NCI-H226 (cell line): ENCODE results near the gene IGFN1.

Source experiments
- DNase-seq: peaks from one replicate; pipeline ENCODE4 v3.0.0-alpha.2; 2015

IGFN1 gene

GRCh38 chr1:201164645-201165044 is 26.0 kb upstream of the IGFN1 start:
- DNase-seq = no peak

GRCh38 chr1:201167041-201167991 is 23.3 kb upstream of the IGFN1 start:
- no peak for DNase-seq

GRCh38 chr1:201169203-201169602 is 21.4 kb upstream of the IGFN1 start:
- no peak for DNase-seq

- DNase-seq = no peak
Observed at GRCh38 chr1:201169971-201170532, 20.6 kb upstream of the IGFN1 start.

GRCh38 chr1:201170533-201171062 is 20.0 kb upstream of the IGFN1 start:
- peak; percentile 94 for DNase-seq

GRCh38 chr1:201171063-201172036 is 19.3 kb upstream of the IGFN1 start:
- DNase-seq = no peak

GRCh38 chr1:201172326-201172725 is 18.3 kb upstream of the IGFN1 start:
- no peak for DNase-seq

- peak; percentile 52 for DNase-seq
Observed at GRCh38 chr1:201172999-201173610, 17.5 kb upstream of the IGFN1 start.

GRCh38 chr1:201173736-201174135 is 16.9 kb upstream of the IGFN1 start:
- DNase-seq = no peak

- DNase-seq = no peak
Observed at GRCh38 chr1:201175820-201176500, 14.7 kb upstream of the IGFN1 start.

- peak; percentile 35 for DNase-seq
Observed at GRCh38 chr1:201176940-201177339, 13.7 kb upstream of the IGFN1 start.

- DNase-seq = no peak
Observed at GRCh38 chr1:201178718-201179117, 11.9 kb upstream of the IGFN1 start.

GRCh38 chr1:201180141-201180540 is 10.5 kb upstream of the IGFN1 start:
- DNase-seq = no peak

- DNase-seq = no peak
Observed at GRCh38 chr1:201180901-201181300, 9.7 kb upstream of the IGFN1 start.

GRCh38 chr1:201181323-201181722 is 9.3 kb upstream of the IGFN1 start:
- DNase-seq = no peak

GRCh38 chr1:201181726-201182125 is 8.9 kb upstream of the IGFN1 start:
- no peak for DNase-seq

GRCh38 chr1:201183209-201183608 is 7.4 kb upstream of the IGFN1 start:
- DNase-seq = no peak

- DNase-seq = no peak
Observed at GRCh38 chr1:201183753-201184152, 6.9 kb upstream of the IGFN1 start.

- DNase-seq = peak; percentile 72
Observed at GRCh38 chr1:201184307-201185122, 6.1 kb upstream of the IGFN1 start.

GRCh38 chr1:201185123-201185453 is 5.5 kb upstream of the IGFN1 start:
- DNase-seq = no peak

GRCh38 chr1:201185527-201186128 is 5.0 kb upstream of the IGFN1 start:
- DNase-seq = no peak
